AG10803 (cell line): ENCODE results near the gene SRSF5.

Experiments
- DNase-seq: peaks from one replicate; pipeline ENCODE4 v3.0.0; 2010; ENCODE audit warnings: low read depth
- H3K4me3 ChIP-seq: 2 replicates; pipeline ENCODE4 v1.5.1; 2011; ENCODE audit warnings: mild to moderate bottlenecking, low read length, control low read depth
- TF ChIP-seq, protein P1 (sequence below): conservative IDR thresholded peaks from 2 replicates; pipeline ENCODE4 v1.5.1; 2011; ENCODE audit warnings: mild to moderate bottlenecking, low read length, control low read depth, inconsistent platforms

Gene SRSF5

GRCh38 chr14:69792887-69793421 is 26.0 kb downstream of the SRSF5 start:
- H3K4me3 ChIP-seq, result no peak overlapping the region
- TF ChIP-seq, protein P1, sequence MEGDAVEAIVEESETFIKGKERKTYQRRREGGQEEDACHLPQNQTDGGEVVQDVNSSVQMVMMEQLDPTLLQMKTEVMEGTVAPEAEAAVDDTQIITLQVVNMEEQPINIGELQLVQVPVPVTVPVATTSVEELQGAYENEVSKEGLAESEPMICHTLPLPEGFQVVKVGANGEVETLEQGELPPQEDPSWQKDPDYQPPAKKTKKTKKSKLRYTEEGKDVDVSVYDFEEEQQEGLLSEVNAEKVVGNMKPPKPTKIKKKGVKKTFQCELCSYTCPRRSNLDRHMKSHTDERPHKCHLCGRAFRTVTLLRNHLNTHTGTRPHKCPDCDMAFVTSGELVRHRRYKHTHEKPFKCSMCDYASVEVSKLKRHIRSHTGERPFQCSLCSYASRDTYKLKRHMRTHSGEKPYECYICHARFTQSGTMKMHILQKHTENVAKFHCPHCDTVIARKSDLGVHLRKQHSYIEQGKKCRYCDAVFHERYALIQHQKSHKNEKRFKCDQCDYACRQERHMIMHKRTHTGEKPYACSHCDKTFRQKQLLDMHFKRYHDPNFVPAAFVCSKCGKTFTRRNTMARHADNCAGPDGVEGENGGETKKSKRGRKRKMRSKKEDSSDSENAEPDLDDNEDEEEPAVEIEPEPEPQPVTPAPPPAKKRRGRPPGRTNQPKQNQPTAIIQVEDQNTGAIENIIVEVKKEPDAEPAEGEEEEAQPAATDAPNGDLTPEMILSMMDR, result no peak
- DNase-seq, result no peak

- no peak overlapping the region for H3K4me3 ChIP-seq
- no peak for DNase-seq
- TF ChIP-seq, protein P1, result no peak
Measured at GRCh38 chr14:69794791-69795190, 27.8 kb downstream of the SRSF5 start.

DNA sequence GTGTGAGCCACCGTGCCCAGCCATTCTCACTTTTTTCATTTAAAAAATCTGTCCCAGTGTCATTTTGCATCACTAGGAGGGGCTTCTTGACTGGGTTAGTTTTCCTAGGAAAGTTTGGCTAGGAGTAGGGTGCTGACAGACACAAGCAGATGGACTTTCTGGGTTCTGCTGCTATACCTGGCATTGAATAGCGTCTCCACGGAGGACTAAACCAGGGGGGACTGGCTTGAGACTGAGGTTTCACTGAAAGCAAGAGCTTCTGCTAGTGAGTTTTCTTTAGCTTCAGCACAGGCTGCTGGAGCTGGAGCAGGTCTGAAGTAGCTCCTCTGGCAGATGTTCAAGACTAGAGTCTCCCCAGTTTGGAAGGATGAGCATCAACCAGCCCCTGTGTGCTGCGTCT is 28.7 kb downstream of the SRSF5 start:
- no peak overlapping the region for H3K4me3 ChIP-seq
- no peak for DNase-seq
- TF ChIP-seq, protein P1, result no peak

GRCh38 chr14:69796797-69797500 is 30.0 kb downstream of the SRSF5 start, which contains the start of gene SLC10A1:
Gene SLC10A1 (minus strand): TSS chr14:69797241. CDS start chr14:69797155, 86 bp downstream.
- DNase-seq, result no peak
- TF ChIP-seq, protein P1, result no peak
- H3K4me3 ChIP-seq, result no peak within 1 kb of the TSS

DNA sequence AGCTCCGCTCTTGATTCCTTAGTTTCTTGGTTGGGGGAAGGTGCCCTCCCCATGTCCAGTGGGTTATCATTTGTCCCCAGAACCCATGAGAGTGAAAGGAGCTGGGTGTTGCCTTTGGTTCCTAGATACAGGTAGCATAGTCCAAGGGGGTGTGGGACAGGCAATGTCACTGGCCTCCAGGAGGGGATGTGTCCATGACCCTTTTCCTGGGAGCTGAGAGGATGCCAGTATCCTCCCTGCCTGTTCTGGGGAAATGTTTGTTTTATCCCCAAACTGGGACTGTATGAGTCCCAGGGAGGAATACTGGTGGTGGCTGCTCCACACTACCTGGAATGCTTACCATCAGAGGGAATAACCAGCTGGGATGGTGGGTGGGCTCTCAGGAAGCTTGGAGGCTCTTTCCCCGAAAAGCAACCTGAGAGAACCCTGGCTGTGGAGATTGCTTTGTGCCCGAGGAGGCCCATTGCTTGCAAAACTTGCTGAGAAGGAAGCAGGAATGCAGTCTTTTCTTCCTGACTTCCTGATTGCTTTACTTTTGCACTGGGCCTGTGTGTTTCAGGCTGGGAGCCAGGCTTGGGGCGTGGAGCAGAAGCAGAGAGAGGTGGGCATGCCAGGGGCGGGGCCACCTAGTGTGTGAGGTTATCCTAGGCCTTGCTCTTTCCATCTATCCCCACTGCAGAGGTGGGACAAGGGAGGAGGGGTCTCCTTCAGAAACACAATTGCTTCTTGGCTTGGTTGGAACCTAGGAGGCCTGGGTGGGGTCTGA is 30.8 kb downstream of the SRSF5 start:
- DNase-seq, result no peak
- no peak overlapping the region for H3K4me3 ChIP-seq
- TF ChIP-seq, protein P1, result no peak

GRCh38 chr14:69798339-69798735 is 31.4 kb downstream of the SRSF5 start:
- TF ChIP-seq, protein P1, result no peak
- no peak for DNase-seq
- no peak overlapping the region for H3K4me3 ChIP-seq

GRCh38 chr14:69803753-69804152 is 36.8 kb downstream of the SRSF5 start:
- DNase-seq, result no peak
- TF ChIP-seq, protein P1, result no peak
- H3K4me3 ChIP-seq, result no peak overlapping the region
